H7 (cell line): ENCODE results near the gene OR52K1. TPM values are rescaled to one million over a fixed set of nuclear protein-coding genes. Genes with fewer than 3 reads are reported as not detected.
"Not testable (repeated sequence)": the region's sequence is repeated elsewhere in the genome, so short reads cannot be mapped to it uniquely, and the experiment has no call there.

Experiments
- DNase-seq: peaks from one replicate; pipeline ENCODE4 v3.0.0; 2012
- H3K27me3 ChIP-seq: 2 replicates; pipeline ENCODE4 v1.6.0; 2011; ENCODE audit warnings: mild to moderate bottlenecking, low read length; ENCODE audit not compliant: control insufficient read depth, insufficient read depth
- H3K36me3 ChIP-seq: replicated peaks from 2 replicates; pipeline ENCODE4 v1.5.1; 2011; ENCODE audit warnings: low read length; ENCODE audit not compliant: control insufficient read depth, insufficient read depth
- H3K4me3 ChIP-seq: 2 replicates; pipeline ENCODE4 v1.5.1; 2011; ENCODE audit warnings: low read depth, mild to moderate bottlenecking, control low read depth, low read length, moderate library complexity; ENCODE audit not compliant: insufficient read depth
- total RNA-seq: library from RNA; depleted of rRNA; stranded (reverse); fragments of >200 nt; shearing (Covaris generic); gene quantifications from 2 replicates; pipeline ENCODE4 v1.2.3, GENCODE V29; 2014; rRNA removed

OR52K1 gene
- total RNA-seq, 1 experiment from 2014 or later, result not detected

DNA sequence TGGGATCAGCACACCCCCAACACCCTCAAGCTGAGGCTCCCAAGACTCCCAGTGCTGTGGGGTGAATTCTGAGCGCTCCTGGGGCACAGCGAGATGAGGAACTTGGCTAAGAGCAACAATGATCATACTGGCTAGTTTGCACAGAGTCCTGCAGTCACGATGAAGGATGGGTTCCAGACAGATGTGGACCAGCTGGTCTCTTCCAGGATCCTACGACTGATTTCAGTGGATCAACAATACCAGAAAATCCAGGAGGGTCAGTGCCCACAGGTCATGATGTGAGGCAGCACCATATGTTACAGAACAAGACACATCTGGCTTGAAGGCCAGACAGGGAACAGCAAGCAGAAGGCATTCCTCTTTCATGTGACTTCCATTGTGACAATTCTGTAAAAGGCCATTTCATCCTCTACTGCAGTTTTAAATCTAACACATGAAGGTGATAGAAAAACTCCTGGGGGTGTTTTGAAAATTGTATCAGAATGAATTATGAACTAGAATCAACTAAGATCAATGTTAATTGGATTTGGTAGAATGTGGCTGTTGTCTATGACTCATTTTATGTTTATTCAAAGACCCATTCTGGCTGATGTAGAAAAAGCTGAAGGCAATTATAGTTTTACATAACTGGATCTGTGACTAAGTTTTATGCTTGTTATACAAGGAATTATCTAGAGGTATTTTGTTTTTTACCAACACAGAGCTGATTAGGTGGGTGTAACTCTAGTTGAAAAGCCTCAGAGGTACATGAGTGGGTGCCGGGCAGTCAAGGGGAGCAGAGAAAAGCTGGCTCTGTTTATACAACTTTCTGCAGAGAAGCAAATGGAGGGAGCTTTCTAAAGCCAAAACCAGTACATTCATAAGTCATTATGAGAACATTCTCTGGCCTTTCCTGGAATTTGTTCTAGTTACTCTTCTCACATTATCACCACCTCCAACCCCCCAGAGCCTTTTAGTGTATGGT is 29.1 kb downstream of the OR52K1 start:
- DNase-seq, result no peak
- no peaks in the 10 kb centered on the region for H3K27me3 ChIP-seq
- H3K4me3 ChIP-seq, result no peak overlapping the region
- no peaks in the 10 kb centered on the region for H3K36me3 ChIP-seq

DNA sequence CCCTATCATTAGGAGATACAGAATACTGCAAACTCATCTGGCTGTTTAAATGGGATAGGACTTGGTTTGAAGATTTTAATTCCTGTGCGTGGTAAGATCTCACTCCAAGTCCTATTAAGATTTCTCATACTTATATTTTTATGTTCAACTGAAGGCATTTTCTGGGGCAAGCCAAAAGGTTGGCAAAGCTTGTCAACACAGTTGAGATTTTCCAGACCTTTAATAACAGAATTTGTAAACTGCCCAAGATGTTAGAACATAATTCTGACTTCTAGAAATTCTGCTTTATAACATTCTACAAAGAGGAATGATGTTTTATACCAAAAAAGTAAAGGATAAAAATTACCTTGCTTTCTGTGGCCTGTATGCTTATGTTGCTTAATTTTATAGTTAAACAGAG is 31.8 kb downstream of the OR52K1 start:
- Histone ChIP-seq H3K36me3 (no peaks in the 10 kb centered on the region), H3K4me3 (no peak overlapping the region), H3K27me3 (no peaks in the 10 kb centered on the region)
- no peak for DNase-seq

- Histone ChIP-seq H3K27me3 (no peaks in the 10 kb centered on the region), H3K36me3 (no peaks in the 10 kb centered on the region), H3K4me3 (no peak overlapping the region)
- no peak for DNase-seq
These were observed 39.9 kb downstream of the OR52K1 start for GRCh38 chr11:4522339-4522738.

DNA sequence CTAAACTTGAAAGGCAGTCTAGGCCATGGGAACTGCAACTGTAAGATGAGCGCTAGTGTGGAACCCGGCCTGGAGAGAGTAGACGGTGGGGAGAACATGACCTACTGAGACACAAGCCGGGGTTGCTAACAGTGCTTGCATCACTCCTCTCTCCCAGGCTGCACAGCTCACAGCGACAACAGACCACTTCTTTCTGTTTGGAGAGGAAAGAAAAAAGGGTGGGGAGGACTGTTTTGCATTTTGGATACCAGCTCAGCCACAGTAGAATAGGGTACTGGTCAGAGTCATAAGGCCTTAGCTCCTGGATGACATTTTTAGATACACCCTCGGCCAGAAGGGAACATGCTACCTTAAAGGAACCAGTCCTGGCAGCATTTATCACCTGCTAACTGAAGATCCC is 40.3 kb downstream of the OR52K1 start:
- DNase-seq, result no peak
- Histone ChIP-seq H3K36me3 (no peaks in the 10 kb centered on the region), H3K4me3 (no peak overlapping the region), H3K27me3 (no peaks in the 10 kb centered on the region)

DNA sequence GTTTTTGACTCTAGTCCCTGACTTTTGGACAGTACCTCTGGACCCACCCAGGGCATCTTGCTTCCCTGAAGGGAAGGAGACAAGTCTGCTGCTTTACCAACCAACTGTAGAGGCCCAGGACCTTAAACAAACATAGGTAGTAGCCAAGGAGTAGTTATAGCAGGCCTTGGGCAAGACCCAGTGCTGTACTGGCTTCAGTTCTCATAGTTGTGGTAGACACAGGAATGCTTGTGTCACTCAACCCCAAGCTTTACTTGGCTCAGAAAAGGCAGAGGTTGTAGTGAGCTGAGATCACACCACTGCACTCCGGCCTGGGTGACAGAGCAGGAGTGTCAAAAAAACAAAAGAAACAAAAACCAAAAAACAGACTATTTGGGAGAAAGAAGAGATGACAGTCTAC is 41.2 kb downstream of the OR52K1 start:
- Histone ChIP-seq H3K36me3 (no peaks in the 10 kb centered on the region), H3K4me3 (no peak overlapping the region), H3K27me3 (no peaks in the 10 kb centered on the region)
- no peak for DNase-seq

DNA sequence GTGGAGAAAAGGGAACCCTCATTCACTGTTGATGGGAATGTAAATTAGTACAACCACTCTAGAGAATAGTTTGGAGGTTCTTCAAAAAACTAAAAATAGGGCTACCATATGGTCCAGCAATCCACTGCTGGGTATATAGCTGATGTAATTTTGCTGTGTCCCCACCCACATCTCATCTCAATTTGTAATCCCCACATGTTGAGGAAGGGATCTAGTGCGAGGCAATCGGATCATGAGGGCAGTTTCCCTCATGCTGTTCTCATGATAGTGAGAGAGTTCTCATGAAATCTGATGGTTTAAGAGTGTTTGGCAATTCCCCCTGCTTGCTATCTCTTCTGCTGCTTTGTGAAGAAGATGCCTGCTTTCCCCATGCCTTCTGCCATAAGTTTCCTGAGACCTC is 45.5 kb downstream of the OR52K1 start:
- no peak overlapping the region for H3K4me3 ChIP-seq
- H3K27me3 ChIP-seq, result no peaks in the 10 kb centered on the region
- DNase-seq, result no peak
- H3K36me3 ChIP-seq, result no peaks in the 10 kb centered on the region

DNA sequence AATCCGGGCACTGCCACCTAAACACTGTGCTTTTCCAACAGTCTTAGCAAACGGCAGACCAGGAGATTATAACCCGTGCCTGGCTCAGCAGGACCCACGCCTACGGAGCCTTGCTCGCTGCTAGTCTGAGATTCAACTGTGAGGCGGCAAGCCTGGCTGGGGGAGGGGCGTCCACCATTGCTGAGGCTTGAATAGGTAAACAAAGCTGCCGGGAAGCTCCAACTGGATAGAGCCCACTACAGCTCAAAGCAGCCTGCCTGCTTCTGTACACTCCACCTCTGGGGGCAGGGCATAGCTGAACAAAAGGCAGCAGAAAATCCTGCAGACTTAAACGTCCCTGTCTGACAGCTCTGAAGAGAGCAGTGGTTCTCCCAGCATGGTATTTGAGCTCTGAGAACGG is 49.2 kb downstream of the OR52K1 start:
- H3K27me3 ChIP-seq, H3K4me3 ChIP-seq, DNase-seq, H3K36me3 ChIP-seq: not testable (repeated sequence)

DNA sequence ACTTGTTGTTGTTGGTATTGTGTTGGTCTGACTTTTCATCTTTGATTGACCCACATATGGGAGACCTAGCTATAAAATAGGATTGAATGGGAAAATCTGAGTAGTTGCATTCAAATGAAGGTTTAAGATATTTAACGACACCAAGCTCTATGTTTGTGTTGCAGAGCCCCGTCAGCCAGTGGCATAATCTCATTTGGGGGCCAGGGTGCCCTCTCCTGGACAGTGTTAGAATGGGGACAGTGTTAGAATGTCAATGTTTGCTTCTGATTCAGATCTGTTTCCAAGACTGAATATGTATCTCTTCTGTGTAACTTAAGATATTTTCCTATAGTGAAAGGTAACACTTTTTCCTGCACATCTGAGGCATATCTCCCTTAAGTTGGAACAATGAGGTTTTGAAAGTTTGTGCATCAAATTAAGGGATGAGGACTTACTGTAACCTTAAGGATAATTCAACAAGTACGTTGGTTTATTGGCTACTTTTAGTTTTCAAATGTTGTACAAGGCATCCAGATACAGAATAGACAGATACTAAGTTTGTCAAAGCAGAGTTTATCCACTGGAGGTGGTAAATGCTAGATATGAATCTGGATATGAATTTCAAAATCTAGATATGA is 57.3 kb downstream of the OR52K1 start:
- Histone ChIP-seq H3K27me3 (no peaks in the 10 kb centered on the region; the same call in 1 of the 2 replicates), H3K36me3 (no peaks in the 10 kb centered on the region), H3K4me3 (no peak overlapping the region)
- peak; percentile 46 for DNase-seq

- Histone ChIP-seq H3K4me3 (no peak overlapping the region), H3K36me3 (no peaks in the 10 kb centered on the region), H3K27me3 (no peaks in the 10 kb centered on the region; the same call in 1 of the 2 replicates)
- no peak for DNase-seq
These were observed 58.6 kb downstream of the OR52K1 start for GRCh38 chr11:4541071-4541470.

Other genes starting within 250 kb of the OR52K1 start
- not detected in 2 replicates for gene OR52B4, start 114.3 kb upstream of the OR52K1 start, total RNA-seq
- gene TRIM21, start 88.9 kb upstream of the OR52K1 start, total RNA-seq, result 14.2 and 15.0 TPM in 2 replicates
- gene OR52K2, start 33.4 kb upstream of the OR52K1 start, total RNA-seq, result not detected in 2 replicates
- gene OR52M1, start 62.5 kb downstream of the OR52K1 start, total RNA-seq, result not detected in 2 replicates
- not detected in 2 replicates for gene OR52I2, start 99.1 kb downstream of the OR52K1 start, total RNA-seq
- 0.04 TPM in 1 of 2 replicates, not detected in the other for gene OR52I1, start 111.4 kb downstream of the OR52K1 start, total RNA-seq
- gene TRIM68, start 125.6 kb downstream of the OR52K1 start, total RNA-seq, result 6.3 and 7.3 TPM in 2 replicates
- gene OR51D1, start 154.8 kb downstream of the OR52K1 start, total RNA-seq, result not detected in 2 replicates
- 0.15 TPM in 1 of 2 replicates, not detected in the other for gene OR51E1, start 161.3 kb downstream of the OR52K1 start, total RNA-seq
- gene OR51E2, start 215.2 kb downstream of the OR52K1 start, total RNA-seq, result not detected in 2 replicates
- not detected in 2 replicates for gene MMP26, start 222.1 kb downstream of the OR52K1 start, total RNA-seq